Inflammatory macrophage (primary cell): Measurements from ENCODE around the gene LPP.

ENCODE experiments used
- DNase-seq, 2 donors: peaks; one replicate each; pipeline ENCODE4 v3.0.0-alpha.2; 2020 to 2022

The LPP gene

DNA sequence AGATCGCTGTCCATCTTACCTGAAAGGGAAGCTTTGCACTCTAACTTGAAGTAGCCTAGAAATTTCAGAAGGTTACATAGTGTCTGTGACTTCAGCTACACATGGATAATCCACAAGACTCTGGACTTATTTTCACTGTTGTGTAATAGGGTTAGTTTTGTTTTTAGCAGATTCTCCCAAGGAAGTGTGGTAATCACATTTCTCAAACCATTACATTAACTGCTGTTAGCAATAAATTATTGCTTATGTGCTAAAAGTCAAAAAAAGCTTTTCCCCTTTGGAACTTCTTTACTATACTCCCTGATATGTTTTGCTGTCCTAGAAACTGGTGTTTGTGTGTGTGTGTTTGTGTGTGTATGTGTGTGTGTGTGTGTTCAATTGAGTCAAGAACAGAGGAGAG, 666.0 kb downstream of the LPP start:
- peak; percentile 81 to 98 for DNase-seq

DNA sequence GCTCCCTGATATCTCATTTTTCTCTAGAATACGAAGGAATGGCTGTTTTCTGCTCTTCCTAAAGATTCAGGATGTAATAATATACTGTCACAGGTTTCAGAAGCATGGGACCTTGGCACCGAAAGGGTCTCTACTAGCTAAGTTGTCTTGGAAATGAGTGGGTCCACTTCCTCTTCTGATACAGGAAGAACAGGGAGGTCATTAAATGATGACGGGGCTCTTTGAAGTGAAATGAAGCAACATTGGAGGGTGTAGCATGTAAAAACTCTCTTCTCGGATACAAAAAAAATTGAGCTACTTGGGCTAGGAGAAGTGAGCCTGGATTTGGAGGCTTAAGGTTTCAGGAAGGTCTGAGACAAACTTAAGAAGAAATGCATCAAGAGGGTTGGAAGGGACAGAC, 668.0 kb downstream of the LPP start:
- peak; percentile 95 to 97 for DNase-seq

DNA sequence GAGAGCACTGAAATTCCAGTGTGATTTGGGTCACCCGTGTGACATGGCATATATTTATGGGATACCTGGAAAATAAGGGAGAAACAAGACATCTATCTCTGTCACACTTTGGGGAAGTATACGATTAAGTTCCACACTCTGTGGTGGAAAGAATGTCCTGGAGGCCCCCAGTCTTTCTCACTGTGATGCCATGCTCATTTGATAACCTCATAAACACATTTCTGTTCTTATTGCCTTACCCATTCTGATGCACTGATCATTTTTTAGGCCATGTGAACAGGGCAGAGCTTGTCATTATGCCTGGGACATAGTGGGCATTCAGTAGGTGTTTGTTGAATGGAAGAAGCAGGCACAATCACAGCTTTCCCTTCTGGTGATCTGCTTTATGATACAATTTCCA, 668.5 kb downstream of the LPP start:
- no peak for DNase-seq

DNA sequence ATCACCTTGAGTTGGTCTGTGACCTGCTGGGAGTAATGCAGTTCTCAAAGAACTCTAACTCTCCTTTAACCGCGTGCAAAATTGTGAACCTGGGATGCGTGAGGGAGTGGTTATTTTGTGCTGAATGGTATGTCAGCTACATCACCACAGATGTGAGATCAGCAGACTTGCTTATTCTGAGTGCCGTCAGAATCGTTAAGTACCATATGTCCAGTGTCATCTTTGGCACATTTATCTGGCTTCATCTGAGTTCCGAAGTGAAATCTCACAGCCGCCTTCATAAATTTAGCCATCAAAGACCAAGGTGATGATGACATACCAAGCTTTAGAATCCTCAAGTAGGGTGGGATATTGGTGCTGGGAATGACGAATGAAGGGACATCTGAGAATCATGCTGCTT, 670.6 kb downstream of the LPP start:
- DNase-seq = no peak

DNA sequence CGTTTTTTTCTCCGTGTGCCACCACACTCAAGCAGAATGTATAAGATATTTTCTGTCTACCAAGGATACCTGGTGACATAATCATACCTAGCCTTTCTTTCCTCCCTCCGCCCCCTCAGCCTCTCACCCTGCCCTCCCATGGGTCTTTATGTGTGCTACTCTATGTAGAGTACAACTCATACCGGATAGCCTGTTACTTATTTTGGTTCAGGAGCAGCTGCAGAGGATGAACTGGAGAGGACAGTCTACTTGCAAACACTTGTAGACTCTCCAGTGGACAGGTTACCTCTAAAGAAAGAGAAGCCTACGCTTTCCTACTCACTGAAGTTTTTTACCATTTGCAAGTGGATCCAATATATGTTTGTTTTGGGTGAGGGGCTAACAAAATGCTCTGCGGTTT, 671.9 kb downstream of the LPP start:
- no peak for DNase-seq

DNA sequence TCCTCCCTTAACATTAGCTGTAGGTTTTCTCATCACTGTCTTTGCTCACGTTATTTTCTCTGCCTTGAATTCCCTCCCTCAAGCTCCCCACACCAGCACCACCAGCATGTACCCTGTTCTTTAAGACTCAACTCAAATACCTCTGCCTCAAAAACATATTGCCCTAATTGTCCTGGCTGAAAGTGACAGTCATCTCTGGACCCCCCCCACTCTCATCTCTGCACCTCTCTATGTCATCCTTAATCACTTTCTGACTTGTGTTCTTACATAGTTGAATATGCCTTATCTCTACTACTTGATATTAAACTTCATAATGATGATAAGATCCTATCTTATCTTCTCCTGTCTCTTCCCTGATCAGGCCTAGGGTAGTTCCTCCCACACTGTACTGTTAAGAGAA, 672.6 kb downstream of the LPP start:
- no peak for DNase-seq

DNA sequence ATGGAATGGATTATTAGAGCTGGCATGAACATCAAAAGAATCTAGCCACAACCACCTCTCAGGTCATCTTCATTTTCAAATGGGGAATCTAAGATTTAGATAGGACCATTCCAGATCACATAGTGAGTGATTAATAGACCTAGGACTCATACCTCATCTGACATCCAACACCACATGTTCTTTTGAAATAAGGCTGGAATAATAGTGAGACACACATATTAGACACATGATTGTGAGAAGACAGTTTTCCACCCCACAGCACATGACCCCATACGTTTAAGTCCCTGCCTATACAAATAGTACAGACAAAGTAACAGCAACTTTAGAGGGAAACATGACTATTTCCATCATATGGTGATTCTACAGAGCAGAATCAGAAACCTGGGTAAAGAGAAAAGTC, 673.1 kb downstream of the LPP start:
- DNase-seq = peak; percentile 78 to 84

DNA sequence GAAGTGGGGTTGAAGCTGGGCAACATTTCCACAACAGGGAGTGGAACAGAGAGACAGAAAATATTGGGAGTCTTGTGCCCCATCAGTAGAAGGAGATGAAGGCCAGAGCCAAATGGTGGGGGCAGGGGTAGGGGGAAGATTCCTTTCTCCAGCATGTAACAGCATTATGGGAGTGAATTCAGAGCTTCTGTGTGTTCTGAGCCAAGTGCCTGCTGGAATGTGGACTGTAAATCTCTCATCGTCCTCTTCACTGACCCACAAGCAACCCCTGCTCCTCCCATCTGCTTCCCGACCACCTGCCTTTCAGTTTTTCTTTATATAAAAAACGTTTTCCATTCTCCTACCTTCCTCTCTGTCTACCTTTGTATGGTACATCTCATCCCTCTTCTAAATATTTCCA, 673.6 kb downstream of the LPP start:
- DNase-seq = no peak

DNA sequence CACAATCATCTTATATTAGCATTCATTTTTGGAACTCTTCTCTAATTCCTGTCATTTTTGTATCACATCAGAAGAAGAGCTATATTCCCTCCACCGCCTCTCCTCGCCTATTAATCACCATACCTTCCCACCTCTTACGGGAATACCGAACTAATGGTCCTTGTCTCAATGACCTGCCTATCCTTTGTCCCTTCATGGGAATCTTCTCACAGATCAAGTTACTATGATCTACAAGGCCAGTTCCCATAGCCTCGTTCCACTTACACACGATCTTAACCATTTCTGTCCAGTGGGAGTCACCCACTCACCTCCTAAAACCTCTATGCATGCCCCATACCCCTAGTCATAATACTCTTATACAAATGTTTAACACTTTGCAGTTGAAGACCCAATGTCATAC, 675.2 kb downstream of the LPP start:
- no peak for DNase-seq

DNA sequence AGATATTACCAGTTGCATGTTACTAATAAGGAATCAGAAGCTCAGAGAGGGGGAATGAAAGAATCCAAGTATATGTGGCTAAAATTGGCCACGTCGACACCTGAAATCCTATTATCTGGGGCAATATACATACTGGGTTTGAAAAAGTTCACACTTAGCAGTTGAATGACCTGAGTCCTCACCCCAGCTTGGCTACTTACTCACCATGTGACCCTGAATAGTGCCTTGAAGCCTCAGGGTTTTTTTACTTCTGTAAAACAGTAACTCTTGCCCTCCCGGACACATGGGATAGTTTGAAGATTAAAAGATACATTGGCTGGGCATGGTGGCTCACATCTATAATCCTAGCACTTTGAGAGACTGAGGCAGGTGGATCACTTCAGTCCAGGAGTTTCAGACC, 675.6 kb downstream of the LPP start:
- DNase-seq = peak; percentile 68 to 77

DNA sequence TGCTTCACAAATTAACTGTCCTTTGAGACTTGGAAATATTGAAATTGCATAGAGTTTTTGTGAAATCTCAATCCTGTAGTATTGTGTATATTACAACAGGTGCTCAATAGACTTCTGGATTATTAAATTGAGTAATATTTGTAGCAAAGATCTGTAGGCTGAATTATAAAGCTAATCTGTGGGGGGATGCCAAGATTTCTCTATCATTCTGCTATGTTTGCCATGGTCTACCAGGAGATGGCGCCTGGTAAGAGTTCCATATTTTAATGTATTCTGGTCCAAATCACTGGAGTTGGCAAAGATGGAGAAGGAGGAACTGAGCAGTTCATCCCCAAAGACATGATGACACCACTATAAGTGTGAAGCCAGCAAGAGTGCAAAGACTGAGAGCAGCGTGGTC, 676.9 kb downstream of the LPP start:
- peak; percentile 81 to 85 for DNase-seq

DNA sequence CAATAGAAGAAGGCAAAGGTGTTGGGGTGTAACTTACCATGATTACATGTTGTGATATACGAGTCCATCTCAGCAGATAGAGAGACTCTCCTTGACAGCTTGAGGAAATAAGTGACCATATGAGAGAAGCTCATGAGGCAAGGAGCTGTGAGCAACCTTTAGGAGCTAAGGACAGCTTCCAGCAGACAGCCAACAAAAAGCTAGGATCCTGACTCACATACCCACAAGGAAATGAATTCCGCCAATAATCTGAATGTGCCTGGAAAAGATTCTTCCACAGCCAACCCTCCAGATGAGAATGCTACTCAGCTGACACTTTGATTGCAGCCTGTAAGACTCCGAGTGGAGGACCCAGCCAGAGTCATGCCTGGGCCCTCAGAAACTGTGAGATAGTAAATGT, 678.2 kb downstream of the LPP start:
- no peak for DNase-seq

DNA sequence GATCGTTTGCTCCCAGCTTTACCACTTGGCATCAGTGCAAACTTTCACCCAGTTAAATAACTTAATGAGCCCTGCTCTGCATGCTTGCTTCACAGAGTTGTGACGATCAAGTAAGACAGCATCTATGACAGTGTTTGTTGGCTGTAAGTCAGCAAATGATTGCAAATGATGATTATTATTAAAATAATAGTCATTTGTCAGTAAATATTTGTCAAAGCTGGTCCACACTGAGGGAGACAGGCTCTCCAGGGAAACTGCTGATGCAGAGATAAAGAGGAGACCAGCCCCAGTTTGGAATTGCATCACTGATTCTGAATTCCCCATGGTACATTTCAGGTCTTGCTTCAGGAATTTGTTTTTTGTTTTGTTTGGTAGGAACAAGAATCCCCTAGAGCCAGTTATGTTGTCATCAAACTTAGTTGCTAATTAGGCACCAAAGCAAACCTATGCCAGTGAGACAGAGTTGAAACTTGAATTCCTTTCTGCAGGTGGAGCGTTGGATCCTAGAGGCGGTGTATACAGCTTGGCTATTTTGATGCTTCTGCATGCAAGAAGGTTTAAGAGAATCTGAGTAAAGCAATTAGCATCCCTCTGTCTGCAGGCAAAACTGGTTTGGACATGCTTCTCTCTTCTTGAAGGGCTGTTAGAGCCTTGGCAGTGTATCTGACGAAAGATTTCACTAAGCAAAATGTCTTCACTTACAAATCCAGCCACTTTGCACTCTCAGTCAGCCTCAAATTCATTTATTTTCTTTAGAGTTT, 679.2 kb downstream of the LPP start:
- no peak for DNase-seq

DNA sequence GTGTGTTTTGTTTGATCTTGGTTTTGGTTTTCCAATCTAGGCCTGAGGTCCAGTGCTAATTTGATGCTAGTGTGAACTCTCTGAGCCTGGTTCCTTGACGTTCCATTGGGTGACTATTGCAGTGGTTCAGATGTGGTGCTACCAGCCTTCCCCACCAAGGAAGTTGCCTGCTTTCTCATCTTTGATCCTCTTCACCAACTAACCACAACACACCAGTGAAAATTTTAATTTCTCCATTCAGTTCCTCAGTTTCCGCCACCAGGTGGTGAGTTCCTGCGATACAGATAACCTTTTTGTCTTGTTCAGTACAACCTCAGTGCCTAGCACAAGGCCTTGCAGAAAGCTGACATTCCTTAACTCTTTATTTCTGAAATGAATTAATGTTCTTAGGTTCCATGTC, 680.4 kb downstream of the LPP start:
- no peak for DNase-seq

DNA sequence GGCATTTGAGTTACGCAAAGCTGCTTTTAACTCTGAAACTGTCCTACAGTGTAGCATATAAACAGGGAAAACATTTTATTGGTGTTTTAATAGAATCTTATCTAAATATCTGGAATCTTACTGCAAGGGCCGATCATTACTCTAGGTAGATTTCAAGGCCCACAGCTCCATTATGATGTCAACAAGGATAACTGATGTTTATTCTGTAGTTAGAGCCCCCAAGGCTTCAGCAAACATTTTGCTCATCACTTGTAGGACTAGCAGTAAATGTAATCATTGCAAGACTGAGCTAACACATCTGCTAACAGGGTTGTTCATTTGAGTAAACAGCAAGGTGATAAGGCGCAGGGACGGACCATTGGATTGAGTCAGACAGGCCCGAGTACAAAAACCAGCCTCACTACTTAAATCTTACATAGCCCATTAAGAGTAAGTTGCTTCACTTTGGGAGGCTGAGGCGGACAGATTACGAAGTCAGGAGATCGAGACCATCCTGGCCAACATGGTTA, 685.3 kb downstream of the LPP start:
- no peak for DNase-seq

DNA sequence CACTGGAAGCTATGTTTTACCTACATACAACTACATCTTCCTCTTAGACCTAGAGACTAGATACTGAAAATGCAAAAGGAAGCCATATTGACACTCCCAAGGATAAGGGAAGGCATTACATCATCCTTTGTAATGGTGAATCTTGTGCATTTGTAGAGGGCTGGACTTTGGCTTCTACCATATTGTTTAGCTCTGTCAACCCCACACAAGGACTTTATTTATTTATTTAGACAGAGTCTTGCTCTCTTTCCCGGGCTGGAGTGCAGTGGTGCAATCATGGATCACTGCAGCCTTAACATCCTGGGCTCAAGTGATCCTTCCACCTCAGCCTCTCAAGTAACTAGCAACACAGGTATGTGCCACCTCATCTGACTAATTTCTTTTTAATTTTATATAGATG, 686.3 kb downstream of the LPP start:
- no peak for DNase-seq

DNA sequence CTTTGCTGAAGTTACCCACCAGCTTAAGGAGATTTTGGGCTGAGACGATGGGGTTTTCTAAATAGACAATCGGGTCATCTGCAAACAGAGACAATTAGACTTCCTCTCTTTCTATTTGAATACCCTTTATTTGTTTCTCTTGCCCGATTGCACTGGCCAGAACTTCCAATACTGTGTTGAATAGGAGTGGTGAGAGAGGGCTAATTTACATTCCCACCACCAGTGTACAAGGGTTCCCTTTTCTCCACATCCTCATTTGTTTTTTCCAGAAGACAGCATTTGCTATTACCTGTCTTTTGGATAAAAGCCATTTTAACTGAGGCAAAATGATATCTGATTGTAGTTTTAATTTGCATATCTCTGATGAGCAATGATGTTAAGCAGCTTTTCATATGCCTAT, 687.9 kb downstream of the LPP start:
- DNase-seq = peak; percentile 51 to 61

DNA sequence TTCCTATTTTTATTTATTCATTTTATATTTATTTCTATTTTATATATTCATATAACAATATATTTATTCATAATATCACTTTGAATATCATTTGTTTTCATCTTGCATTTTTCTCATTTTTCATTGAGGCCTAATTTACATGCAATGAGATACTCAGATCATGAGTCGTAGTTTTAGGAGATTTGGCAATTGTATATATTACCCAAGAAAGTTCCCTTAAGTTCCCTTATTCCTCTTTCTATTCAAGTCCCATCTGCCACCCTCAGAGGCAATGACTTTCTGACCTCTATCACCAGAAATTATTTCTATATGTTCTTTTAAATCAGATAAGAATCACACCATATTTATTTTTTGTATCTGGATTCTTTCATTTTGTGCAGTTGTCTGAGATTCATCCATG, 688.7 kb downstream of the LPP start:
- peak; percentile 74 to 97 for DNase-seq

DNA sequence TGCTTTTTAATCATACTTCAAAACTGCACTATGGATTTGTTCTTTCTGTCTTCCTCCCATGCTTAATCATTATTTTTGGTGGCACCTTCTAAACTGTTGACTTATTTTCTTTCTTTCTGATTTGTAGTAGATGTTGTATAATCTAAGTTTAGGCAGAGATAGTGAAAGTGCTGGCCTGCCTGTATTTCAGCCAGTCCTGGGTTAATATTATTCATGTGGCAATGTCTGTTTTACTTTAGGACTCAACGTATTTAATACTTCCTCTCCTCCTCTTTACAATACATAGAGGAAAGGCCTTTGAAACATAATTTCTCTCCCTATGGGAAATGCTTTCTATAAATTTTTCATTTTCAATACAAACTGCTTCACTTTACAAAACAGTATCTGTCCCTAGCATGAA, 690.1 kb downstream of the LPP start:
- DNase-seq = peak in 1 of 2 donors; percentile 54

DNA sequence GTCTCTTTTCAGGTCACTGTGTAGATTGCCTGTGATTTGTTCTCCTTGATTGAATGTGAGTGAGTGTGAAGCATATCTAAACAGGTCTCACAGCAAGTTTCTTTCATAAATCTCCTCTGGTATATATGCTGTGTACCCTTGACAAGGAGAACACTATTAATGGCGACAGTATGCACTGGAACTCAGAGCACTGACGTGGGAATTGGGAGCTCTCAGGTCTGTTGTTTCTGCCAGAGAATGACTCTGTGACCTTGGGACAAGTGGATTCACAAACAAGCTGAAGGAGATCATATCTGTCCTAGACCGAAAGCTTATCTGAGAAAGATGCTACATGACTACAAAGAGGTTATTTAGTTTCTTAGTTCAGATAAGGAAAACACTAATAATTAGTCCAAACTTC, 691.6 kb downstream of the LPP start:
- no peak for DNase-seq

DNA sequence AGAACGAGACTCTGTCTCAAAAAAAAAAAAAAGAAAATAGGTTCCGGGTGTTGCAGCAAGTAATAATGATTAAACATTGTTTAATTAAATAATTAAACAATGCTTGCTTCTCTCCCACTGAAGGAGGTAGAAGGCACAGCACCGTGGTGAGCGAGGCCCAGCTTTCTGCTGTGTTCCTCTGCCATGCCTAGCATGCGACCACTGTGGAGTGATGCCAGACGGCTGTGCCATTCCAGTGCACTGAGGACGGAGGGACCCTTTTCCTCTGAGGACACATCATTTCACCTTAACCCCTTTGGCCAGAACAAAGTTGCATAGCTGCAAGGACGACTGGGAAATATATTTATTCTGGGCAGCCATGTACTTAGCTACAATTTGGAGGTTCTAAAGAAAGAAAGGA, 695.0 kb downstream of the LPP start:
- DNase-seq = no peak

DNA sequence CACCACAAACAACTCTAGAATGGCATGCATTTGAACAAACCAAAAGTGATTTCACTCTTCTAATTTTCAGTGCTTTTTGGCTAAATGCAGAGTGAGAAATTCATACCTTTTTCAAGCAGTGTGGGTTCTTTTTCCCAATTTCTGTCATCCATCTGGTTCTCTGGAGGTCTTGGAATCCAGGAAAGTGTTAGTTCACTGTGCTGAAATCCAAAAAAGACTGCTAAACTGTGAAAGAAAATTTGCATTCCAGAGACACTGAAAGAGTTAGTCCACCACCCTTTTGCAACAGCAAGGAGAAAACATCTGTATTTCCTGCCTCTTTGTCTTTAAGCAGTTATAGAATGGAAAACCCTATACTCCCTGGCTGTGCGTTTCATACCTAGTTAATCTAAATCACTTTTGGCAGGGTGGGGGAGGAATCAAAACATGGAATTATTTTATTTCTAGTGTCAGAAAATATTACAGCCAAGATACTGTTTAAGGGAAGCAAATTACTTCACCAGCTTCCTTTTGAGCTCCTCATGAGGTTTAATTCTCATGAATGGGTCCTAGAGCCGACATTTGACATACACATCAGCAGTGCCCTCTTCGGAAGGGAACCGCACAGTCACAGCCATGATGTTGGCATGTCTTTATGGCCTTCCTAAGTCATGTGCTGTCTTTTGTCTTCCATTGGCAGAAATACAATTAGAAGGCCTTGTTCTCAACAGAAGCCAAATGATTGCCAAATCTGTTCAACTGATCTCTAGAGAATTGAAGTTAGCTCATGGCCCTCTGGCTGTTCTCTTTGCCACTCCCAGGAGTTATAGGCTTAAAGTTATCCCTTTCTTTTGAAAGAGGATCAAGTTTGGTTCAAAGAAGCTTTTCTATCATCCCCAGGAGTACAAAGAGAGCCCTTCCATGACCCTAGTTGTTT, 700.2 kb downstream of the LPP start:
- peak in 1 of 2 donors; percentile 22 for DNase-seq

DNA sequence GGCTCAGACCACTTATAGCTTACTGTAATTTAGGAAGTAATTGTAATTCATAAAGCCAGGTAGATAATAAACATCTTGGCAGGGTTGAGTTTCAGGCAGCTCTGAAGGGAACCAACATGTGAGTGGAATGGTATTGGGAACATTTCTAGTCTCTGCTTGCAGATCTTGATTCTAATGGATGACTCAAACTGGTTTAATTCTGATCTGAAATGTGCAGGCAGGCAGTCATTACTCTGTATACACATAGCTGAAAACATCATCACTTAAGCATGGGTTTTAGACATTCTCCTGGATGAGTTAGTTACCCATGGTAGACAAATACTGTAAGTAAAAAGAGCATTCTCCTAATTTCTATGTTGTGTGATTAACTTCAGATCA, 700.8 kb downstream of the LPP start:
- no peak for DNase-seq

DNA sequence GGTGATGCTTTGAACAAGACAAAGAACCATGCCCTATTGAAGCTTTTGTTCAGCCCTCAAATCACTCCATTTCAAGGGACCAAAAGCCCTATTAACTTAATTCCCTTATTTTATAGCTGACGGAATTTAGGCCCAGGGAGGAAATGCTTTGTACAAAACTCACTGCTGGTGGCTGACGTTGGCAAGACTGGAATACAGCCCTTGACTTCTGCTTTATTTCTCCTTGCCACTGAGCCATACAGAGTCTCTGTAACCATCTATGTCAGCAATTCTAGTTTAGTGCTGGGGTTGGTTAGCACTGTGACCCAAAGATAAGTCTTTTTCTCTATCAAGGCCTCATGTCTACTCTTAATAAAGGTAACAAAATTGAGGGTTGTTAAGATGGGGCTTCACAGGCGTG, 701.7 kb downstream of the LPP start:
- DNase-seq = peak; percentile 37 to 39
